Measurements from ENCODE around the gene LINGO4.

LINGO4 gene

GRCh38 chr1:151814971-151815545 is 9.8 kb upstream of the LINGO4 start:
- DNase-seq (ENCODE audit: low read depth), result no peak

- DNase-seq (ENCODE audit: low read depth), result no peak
These were observed 9.2 kb upstream of the LINGO4 start for GRCh38 chr1:151814426-151814825.

- DNase-seq (ENCODE audit: low read depth), result no peak
These were observed 8.2 kb upstream of the LINGO4 start for GRCh38 chr1:151813271-151813977.

- DNase-seq (ENCODE audit: low read depth), result no peak
These were observed 6.0 kb upstream of the LINGO4 start for GRCh38 chr1:151811181-151811580.

- no peak for DNase-seq (ENCODE audit: low read depth)
These were observed 4.9 kb upstream of the LINGO4 start for GRCh38 chr1:151809985-151810556.

- no peak for DNase-seq (ENCODE audit: low read depth)
These were observed 4.2 kb upstream of the LINGO4 start for GRCh38 chr1:151809290-151809984.

GRCh38 chr1:151807766-151808165 is 2.5 kb upstream of the LINGO4 start:
- DNase-seq (ENCODE audit: low read depth), result no peak

- DNase-seq (ENCODE audit: low read depth), result no peak
These were observed 1.9 kb upstream of the LINGO4 start for GRCh38 chr1:151807131-151807530.

GRCh38 chr1:151806170-151806569 is 951 bp upstream of the LINGO4 start:
- no peak for DNase-seq (ENCODE audit: low read depth)

GRCh38 chr1:151803915-151804314 is 1.3 kb downstream of the LINGO4 start:
- DNase-seq (ENCODE audit: low read depth), result no peak

GRCh38 chr1:151803164-151803563 is 2.1 kb downstream of the LINGO4 start:
- DNase-seq (ENCODE audit: low read depth), result no peak

GRCh38 chr1:151802372-151802771 is 2.8 kb downstream of the LINGO4 start:
- DNase-seq (ENCODE audit: low read depth), result no peak

GRCh38 chr1:151801846-151802245 is 3.4 kb downstream of the LINGO4 start:
- no peak for DNase-seq (ENCODE audit: low read depth)

GRCh38 chr1:151801310-151801820 is 3.9 kb downstream of the LINGO4 start:
- no peak for DNase-seq (ENCODE audit: low read depth)

GRCh38 chr1:151800830-151801229 is 4.4 kb downstream of the LINGO4 start:
- DNase-seq (ENCODE audit: low read depth), result no peak

- no peak for DNase-seq (ENCODE audit: low read depth)
These were observed 5.8 kb downstream of the LINGO4 start for GRCh38 chr1:151799179-151800022.

- no peak for DNase-seq (ENCODE audit: low read depth)
These were observed 6.6 kb downstream of the LINGO4 start for GRCh38 chr1:151798571-151798970.

- no peak for DNase-seq (ENCODE audit: low read depth)
These were observed 14.1 kb downstream of the LINGO4 start for GRCh38 chr1:151790940-151791651.

- peak; percentile 98 for DNase-seq (ENCODE audit: low read depth)
These were observed 14.9 kb downstream of the LINGO4 start, which contains the start of gene TDRKH for GRCh38 chr1:151790071-151790939. Gene TDRKH (minus strand): TSS chr1:151790500. CDS start chr1:151783022, 7,478 bp downstream.

GRCh38 chr1:151787689-151788088 is 17.5 kb downstream of the LINGO4 start:
- DNase-seq (ENCODE audit: low read depth), result no peak

Data from activated gamma-delta T cell treated with anti-CD3 and anti-CD28 coated beads, Interleukin-2, amount 50 U/mL, for 16 hours (primary cell).